ENCODE data around the gene SLC9A4.

DNA sequence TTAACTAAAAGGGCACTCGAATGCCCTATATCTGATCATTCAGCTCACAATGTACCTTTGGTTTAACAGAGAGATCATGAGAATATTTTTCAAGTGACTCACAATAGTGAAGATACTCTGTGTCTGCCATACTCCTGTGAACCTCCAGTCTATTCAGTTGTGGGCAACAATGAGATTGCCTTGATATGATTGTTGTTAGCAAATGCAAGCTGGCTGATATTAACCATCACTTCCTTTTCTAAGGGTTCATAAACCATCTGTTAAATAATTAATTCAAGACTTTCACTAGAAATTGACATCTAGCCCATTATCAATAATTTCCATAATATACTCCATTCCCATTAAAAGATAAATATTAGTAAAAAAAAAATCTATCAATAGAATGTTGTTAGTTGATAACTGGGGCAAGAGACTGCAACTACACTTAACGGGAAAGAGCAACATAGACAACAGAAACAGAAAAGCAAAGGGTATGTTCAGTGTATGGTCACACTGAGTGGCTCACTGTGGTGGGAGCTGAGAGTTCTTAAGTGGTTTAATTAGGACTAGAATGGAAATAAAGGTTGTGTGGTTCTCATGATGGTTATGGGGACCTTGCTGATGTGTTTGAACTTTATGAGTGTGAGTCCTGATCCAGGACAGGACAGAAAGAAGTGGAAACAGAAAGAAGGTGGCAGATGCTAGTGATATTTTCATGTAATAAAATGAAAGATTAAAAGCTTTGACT is 38.2 kb upstream of the SLC9A4 start:
- no peak for TF ChIP-seq ZNF274 (IDR thresholded peaks at IDR 0.05; ENCODE audit: low read depth, low read length)
- TF ChIP-seq SUZ12 (IDR thresholded peaks at IDR 0.05; ENCODE audit: extremely low read depth, insufficient read depth, insufficient read length): no peak
- no peak for TF ChIP-seq YY1 (IDR thresholded peaks at IDR 0.05; ENCODE audit: insufficient read depth, insufficient read length)

Data from NT2/D1 (cell line).